ENCODE data around the gene EIF3M.

EIF3M gene

GRCh38 chr11:32563600-32563959 lies 20.1 kb upstream of the EIF3M start:
- DNase-seq (ENCODE audit: low read depth, low spot score): no peak
- no peak for TF ChIP-seq EZH2 (IDR thresholded peaks at IDR 0.05)
- TF ChIP-seq POLR2AphosphoS5 (IDR thresholded peaks at IDR 0.05; ENCODE audit: borderline replicate concordance, low read depth, low read length): no peak
- no peak for TF ChIP-seq FOXP2 (optimal IDR thresholded peaks at IDR 0.05; ENCODE audit: control extremely low read depth, extremely low read length, insufficient read depth)
- H3K4me3 ChIP-seq: no peak overlapping the region
- H3K27ac ChIP-seq: no peak overlapping the region
- no peaks in the 10 kb centered on the region for H3K9me3 ChIP-seq (ENCODE audit: low read depth, low read length)
- H3K36me3 ChIP-seq (ENCODE audit: insufficient read depth, low read length): no peaks in the 10 kb centered on the region
- no peak overlapping the region for H3K9ac ChIP-seq (ENCODE audit: insufficient read length)

- Histone ChIP-seq H3K36me3 (ENCODE audit: insufficient read depth, low read length) (no peaks in the 10 kb centered on the region), H3K4me3 (no peak overlapping the region), H3K27ac (no peak overlapping the region), H3K9ac (ENCODE audit: insufficient read length) (no peak overlapping the region), H3K9me3 (ENCODE audit: low read depth, low read length) (no peaks in the 10 kb centered on the region)
- TF ChIP-seq EZH2 (IDR thresholded peaks at IDR 0.05): no peak
- no peak for TF ChIP-seq POLR2AphosphoS5 (IDR thresholded peaks at IDR 0.05; ENCODE audit: borderline replicate concordance, low read depth, low read length)
- TF ChIP-seq FOXP2 (optimal IDR thresholded peaks at IDR 0.05; ENCODE audit: control extremely low read depth, extremely low read length, insufficient read depth): no peak
- DNase-seq (ENCODE audit: low read depth, low spot score): no peak
These were observed 17.1 kb upstream of the EIF3M start for GRCh38 chr11:32566517-32566916.

- Histone ChIP-seq H3K27ac (no peak overlapping the region), H3K36me3 (ENCODE audit: insufficient read depth, low read length) (no peaks in the 10 kb centered on the region), H3K9ac (ENCODE audit: insufficient read length) (no peak overlapping the region), H3K4me3 (no peak overlapping the region), H3K9me3 (ENCODE audit: low read depth, low read length) (no peaks in the 10 kb centered on the region)
- TF ChIP-seq FOXP2 (optimal IDR thresholded peaks at IDR 0.05; ENCODE audit: control extremely low read depth, extremely low read length, insufficient read depth) (no peak), EZH2 (IDR thresholded peaks at IDR 0.05) (no peak), POLR2AphosphoS5 (IDR thresholded peaks at IDR 0.05; ENCODE audit: borderline replicate concordance, low read depth, low read length) (no peak)
- no peak for DNase-seq (ENCODE audit: low read depth, low spot score)
These were observed 16.5 kb upstream of the EIF3M start for GRCh38 chr11:32567154-32567553.

- Histone ChIP-seq H3K9ac (ENCODE audit: insufficient read length) (no peak overlapping the region), H3K36me3 (ENCODE audit: insufficient read depth, low read length) (no peaks in the 10 kb centered on the region), H3K27ac (no peak overlapping the region), H3K9me3 (ENCODE audit: low read depth, low read length) (no peaks in the 10 kb centered on the region), H3K4me3 (no peak overlapping the region)
- TF ChIP-seq FOXP2 (optimal IDR thresholded peaks at IDR 0.05; ENCODE audit: control extremely low read depth, extremely low read length, insufficient read depth) (no peak), POLR2AphosphoS5 (IDR thresholded peaks at IDR 0.05; ENCODE audit: borderline replicate concordance, low read depth, low read length) (no peak), EZH2 (IDR thresholded peaks at IDR 0.05) (no peak)
- DNase-seq (ENCODE audit: low read depth, low spot score): no peak
These were observed 14.2 kb upstream of the EIF3M start for GRCh38 chr11:32569313-32569881.

GRCh38 chr11:32571039-32571438 lies 12.6 kb upstream of the EIF3M start:
- H3K36me3 ChIP-seq (ENCODE audit: insufficient read depth, low read length): no peaks in the 10 kb centered on the region
- H3K9ac ChIP-seq (ENCODE audit: insufficient read length): no peak overlapping the region
- H3K4me3 ChIP-seq: no peak overlapping the region
- H3K9me3 ChIP-seq (ENCODE audit: low read depth, low read length): no peaks in the 10 kb centered on the region
- no peak for DNase-seq (ENCODE audit: low read depth, low spot score)
- no peak for TF ChIP-seq EZH2 (IDR thresholded peaks at IDR 0.05)
- TF ChIP-seq POLR2AphosphoS5 (IDR thresholded peaks at IDR 0.05; ENCODE audit: borderline replicate concordance, low read depth, low read length): no peak
- no peak for TF ChIP-seq FOXP2 (optimal IDR thresholded peaks at IDR 0.05; ENCODE audit: control extremely low read depth, extremely low read length, insufficient read depth)
- H3K27ac ChIP-seq: no peak overlapping the region

- H3K9me3 ChIP-seq (ENCODE audit: low read depth, low read length): no peaks in the 10 kb centered on the region
- H3K4me3 ChIP-seq: no peak overlapping the region
- TF ChIP-seq EZH2 (IDR thresholded peaks at IDR 0.05) (no peak), POLR2AphosphoS5 (IDR thresholded peaks at IDR 0.05; ENCODE audit: borderline replicate concordance, low read depth, low read length) (no peak), FOXP2 (optimal IDR thresholded peaks at IDR 0.05; ENCODE audit: control extremely low read depth, extremely low read length, insufficient read depth) (no peak)
- DNase-seq (ENCODE audit: low read depth, low spot score): no peak
- no peak overlapping the region for H3K9ac ChIP-seq (ENCODE audit: insufficient read length)
- H3K36me3 ChIP-seq (ENCODE audit: insufficient read depth, low read length): no peaks in the 10 kb centered on the region
- H3K27ac ChIP-seq: no peak overlapping the region
These were observed 10.4 kb upstream of the EIF3M start for GRCh38 chr11:32573228-32573627.

- H3K36me3 ChIP-seq (ENCODE audit: insufficient read depth, low read length): no peaks in the 10 kb centered on the region
- DNase-seq (ENCODE audit: low read depth, low spot score): no peak
- no peaks in the 10 kb centered on the region for H3K9me3 ChIP-seq (ENCODE audit: low read depth, low read length)
- H3K27ac ChIP-seq: no peak overlapping the region
- no peak overlapping the region for H3K4me3 ChIP-seq
- no peak overlapping the region for H3K9ac ChIP-seq (ENCODE audit: insufficient read length)
- no peak for TF ChIP-seq FOXP2 (optimal IDR thresholded peaks at IDR 0.05; ENCODE audit: control extremely low read depth, extremely low read length, insufficient read depth)
- no peak for TF ChIP-seq POLR2AphosphoS5 (IDR thresholded peaks at IDR 0.05; ENCODE audit: borderline replicate concordance, low read depth, low read length)
- TF ChIP-seq EZH2 (IDR thresholded peaks at IDR 0.05): no peak
These were observed 9.2 kb upstream of the EIF3M start for GRCh38 chr11:32574421-32574820.

- no peaks in the 10 kb centered on the region for H3K9me3 ChIP-seq (ENCODE audit: low read depth, low read length)
- DNase-seq (ENCODE audit: low read depth, low spot score): no peak
- no peaks in the 10 kb centered on the region for H3K36me3 ChIP-seq (ENCODE audit: insufficient read depth, low read length)
- TF ChIP-seq FOXP2 (optimal IDR thresholded peaks at IDR 0.05; ENCODE audit: control extremely low read depth, extremely low read length, insufficient read depth) (no peak), POLR2AphosphoS5 (IDR thresholded peaks at IDR 0.05; ENCODE audit: borderline replicate concordance, low read depth, low read length) (no peak), EZH2 (IDR thresholded peaks at IDR 0.05) (no peak)
- no peak overlapping the region for H3K4me3 ChIP-seq
- H3K27ac ChIP-seq: no peak overlapping the region
- no peak overlapping the region for H3K9ac ChIP-seq (ENCODE audit: insufficient read length)
These were observed 8.6 kb upstream of the EIF3M start for GRCh38 chr11:32575070-32575469.

- H3K36me3 ChIP-seq (ENCODE audit: insufficient read depth, low read length): no peaks in the 10 kb centered on the region
- no peak for DNase-seq (ENCODE audit: low read depth, low spot score)
- H3K27ac ChIP-seq: no peak overlapping the region
- no peak overlapping the region for H3K4me3 ChIP-seq
- no peak for TF ChIP-seq POLR2AphosphoS5 (IDR thresholded peaks at IDR 0.05; ENCODE audit: borderline replicate concordance, low read depth, low read length)
- no peak for TF ChIP-seq EZH2 (IDR thresholded peaks at IDR 0.05)
- no peak for TF ChIP-seq FOXP2 (optimal IDR thresholded peaks at IDR 0.05; ENCODE audit: control extremely low read depth, extremely low read length, insufficient read depth)
- H3K9me3 ChIP-seq (ENCODE audit: low read depth, low read length): no peaks in the 10 kb centered on the region
- no peak overlapping the region for H3K9ac ChIP-seq (ENCODE audit: insufficient read length)
These were observed 7.2 kb upstream of the EIF3M start for GRCh38 chr11:32576456-32576855.
